NCI-H82 treated with DMSO at 0.1 percent for 48 hours (cell line): Measurements from ENCODE around the gene TEP1.
"Not testable (repeated sequence)": the region's sequence is repeated elsewhere in the genome, so short reads cannot be mapped to it uniquely, and the experiment has no call there.

Experiments
- DNase-seq: peaks from one replicate; lab custom pipeline; 2025; ENCODE audit not compliant: unreplicated experiment; lab: John Stamatoyannopoulos, UW

The TEP1 gene

GRCh38 chr14:20391505-20391904, 21.8 kb downstream of the TEP1 start:
- DNase-seq = no peak

GRCh38 chr14:20388159-20388558, 25.1 kb downstream of the TEP1 start:
- no peak for DNase-seq

GRCh38 chr14:20387576-20387975, 25.7 kb downstream of the TEP1 start:
- DNase-seq = no peak

- DNase-seq = no peak
Observed at GRCh38 chr14:20386276-20386855, 26.9 kb downstream of the TEP1 start.

GRCh38 chr14:20384886-20385285, 28.4 kb downstream of the TEP1 start:
- no peak for DNase-seq

- DNase-seq = no peak
Observed at GRCh38 chr14:20384321-20384720, 29.0 kb downstream of the TEP1 start.

GRCh38 chr14:20383636-20384035, 29.7 kb downstream of the TEP1 start:
- DNase-seq = no peak

- DNase-seq = no peak
Observed at GRCh38 chr14:20383032-20383431, 30.3 kb downstream of the TEP1 start.

- DNase-seq = no peak
Observed at GRCh38 chr14:20382526-20382925, 30.8 kb downstream of the TEP1 start.

GRCh38 chr14:20381341-20381740, 32.0 kb downstream of the TEP1 start:
- no peak for DNase-seq

- DNase-seq = no peak
Observed at GRCh38 chr14:20380681-20381080, 32.6 kb downstream of the TEP1 start.

GRCh38 chr14:20379743-20380142, 33.6 kb downstream of the TEP1 start:
- DNase-seq = no peak

GRCh38 chr14:20377171-20377570, 36.1 kb downstream of the TEP1 start:
- DNase-seq = no peak

GRCh38 chr14:20376071-20376588, 37.2 kb downstream of the TEP1 start:
- no peak for DNase-seq

- DNase-seq = no peak
Observed at GRCh38 chr14:20375471-20375870, 37.8 kb downstream of the TEP1 start.

- DNase-seq = no peak
Observed at GRCh38 chr14:20372796-20373195, 40.5 kb downstream of the TEP1 start.

- no peak for DNase-seq
Observed at GRCh38 chr14:20365928-20366327, 47.4 kb downstream of the TEP1 start.

GRCh38 chr14:20358474-20358873, 54.8 kb downstream of the TEP1 start:
- not testable (repeated sequence) for DNase-seq

- no peak for DNase-seq
Observed at GRCh38 chr14:20356422-20356821, 56.9 kb downstream of the TEP1 start.

- no peak for DNase-seq
Observed at GRCh38 chr14:20350860-20351259, 62.4 kb downstream of the TEP1 start.

GRCh38 chr14:20350282-20350681, 63.0 kb downstream of the TEP1 start:
- no peak for DNase-seq

GRCh38 chr14:20347747-20348146, 65.6 kb downstream of the TEP1 start:
- DNase-seq = no peak

- DNase-seq = no peak
Observed at GRCh38 chr14:20346713-20347112, 66.6 kb downstream of the TEP1 start.
